Measurements from ENCODE around the gene KIF26B.

DNA sequence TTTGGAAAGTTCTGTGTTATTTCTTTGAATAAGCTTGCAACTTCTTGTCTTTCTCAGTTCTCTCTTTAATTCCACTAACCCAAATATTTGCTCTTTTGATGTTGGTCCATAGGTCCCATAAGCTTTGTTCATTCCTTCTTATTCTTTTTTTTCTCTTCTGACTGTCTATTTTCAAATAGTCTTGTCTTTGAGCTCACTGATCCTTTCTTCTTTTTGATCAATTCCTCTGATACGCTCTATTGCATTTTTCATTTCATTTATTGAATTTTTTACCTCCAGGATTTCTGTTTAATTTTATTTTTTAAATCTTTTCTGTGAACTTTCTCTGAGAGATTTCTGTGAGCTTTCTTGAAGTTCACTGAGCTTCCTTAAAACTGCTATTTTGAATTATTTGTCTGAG is 486.6 kb downstream of the KIF26B start:
- TF ChIP-seq, protein P1, sequence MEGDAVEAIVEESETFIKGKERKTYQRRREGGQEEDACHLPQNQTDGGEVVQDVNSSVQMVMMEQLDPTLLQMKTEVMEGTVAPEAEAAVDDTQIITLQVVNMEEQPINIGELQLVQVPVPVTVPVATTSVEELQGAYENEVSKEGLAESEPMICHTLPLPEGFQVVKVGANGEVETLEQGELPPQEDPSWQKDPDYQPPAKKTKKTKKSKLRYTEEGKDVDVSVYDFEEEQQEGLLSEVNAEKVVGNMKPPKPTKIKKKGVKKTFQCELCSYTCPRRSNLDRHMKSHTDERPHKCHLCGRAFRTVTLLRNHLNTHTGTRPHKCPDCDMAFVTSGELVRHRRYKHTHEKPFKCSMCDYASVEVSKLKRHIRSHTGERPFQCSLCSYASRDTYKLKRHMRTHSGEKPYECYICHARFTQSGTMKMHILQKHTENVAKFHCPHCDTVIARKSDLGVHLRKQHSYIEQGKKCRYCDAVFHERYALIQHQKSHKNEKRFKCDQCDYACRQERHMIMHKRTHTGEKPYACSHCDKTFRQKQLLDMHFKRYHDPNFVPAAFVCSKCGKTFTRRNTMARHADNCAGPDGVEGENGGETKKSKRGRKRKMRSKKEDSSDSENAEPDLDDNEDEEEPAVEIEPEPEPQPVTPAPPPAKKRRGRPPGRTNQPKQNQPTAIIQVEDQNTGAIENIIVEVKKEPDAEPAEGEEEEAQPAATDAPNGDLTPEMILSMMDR (IDR thresholded peaks at IDR 0.05; ENCODE audit: low read depth, low read length) = no peak
- no peak for TF ChIP-seq POLR2A (IDR thresholded peaks at IDR 0.05; ENCODE audit: extremely low read depth, insufficient read length)
- TF ChIP-seq MYC (IDR thresholded peaks at IDR 0.05; ENCODE audit: low read depth, low read length) = no peak

Data from NB4 (cell line).